Measurements from ENCODE around the gene BTBD8.

BTBD8 gene

DNA sequence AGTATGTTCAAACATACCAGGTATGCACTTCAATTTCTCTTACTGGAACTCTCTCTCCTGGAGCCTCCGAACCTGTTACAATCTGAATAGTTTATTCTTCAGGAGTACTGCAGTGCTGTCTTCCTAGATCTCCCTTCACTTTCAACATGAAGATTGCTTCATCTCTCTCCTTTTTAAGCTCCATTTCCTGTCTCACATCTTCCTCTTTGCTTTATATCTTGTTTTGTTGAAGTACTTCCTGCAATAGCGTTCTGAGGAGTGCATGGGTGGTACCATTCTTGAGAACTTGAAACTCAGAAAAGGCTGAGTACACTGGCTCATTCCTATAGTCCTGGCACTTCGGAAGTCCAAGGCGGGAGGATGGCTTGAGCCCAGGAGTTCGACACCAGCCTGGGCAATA, 121.8 kb downstream of the BTBD8 start:
- DNase-seq: no peak

GRCh38 chr1:92203105-92203504, 123.0 kb downstream of the BTBD8 start:
- no peak for DNase-seq

DNA sequence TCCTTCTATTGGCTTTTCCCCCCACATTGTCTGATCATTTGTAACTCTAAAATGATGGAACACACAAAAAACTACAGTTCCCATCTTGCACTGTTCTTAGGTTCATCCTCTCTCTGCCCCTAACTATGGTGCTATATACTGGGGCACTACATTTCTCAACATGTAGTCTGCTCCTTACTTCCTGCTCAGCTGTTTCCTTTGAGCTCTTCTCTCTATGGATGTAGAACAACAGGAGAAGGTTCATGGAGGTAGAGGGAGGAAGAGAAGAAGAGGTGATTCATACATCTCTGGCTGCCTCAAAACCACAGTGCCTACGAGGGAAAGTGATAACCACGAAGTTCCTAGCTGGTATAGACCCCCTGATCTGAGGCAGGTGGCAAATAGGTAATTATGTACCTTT, 130.6 kb downstream of the BTBD8 start:
- no peak for DNase-seq

- no peak for DNase-seq
Observed at GRCh38 chr1:92211166-92211565, 131.0 kb downstream of the BTBD8 start.

DNA sequence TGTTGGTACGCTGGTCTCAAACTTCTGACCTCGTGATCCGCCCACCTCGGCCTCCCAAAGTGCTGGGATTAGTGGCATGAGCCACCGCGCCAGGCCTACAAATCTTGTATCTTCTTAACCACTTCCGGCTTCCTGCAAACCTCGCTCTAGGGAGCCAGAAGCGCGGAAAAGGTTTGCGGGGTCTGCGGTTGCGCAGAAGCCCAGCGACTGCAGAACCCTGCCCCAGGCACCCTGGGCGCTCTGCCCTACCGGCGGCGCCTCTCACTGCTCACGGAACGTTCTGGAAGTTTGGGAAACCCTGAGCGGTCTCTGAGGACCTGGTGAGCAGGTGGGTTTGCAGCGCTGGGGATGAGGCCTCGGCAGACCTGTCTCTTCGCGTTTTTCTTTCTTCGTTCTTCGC, 137.6 kb downstream of the BTBD8 start, which contains the start of gene C1orf146:
TSS of gene C1orf146 (plus strand) at position 195 of the 400 bp plus-strand sequence. CDS start 13,506 bp downstream, outside the sequence.
- DNase-seq: no peak

- DNase-seq: no peak
Observed at GRCh38 chr1:92218559-92218958, 138.4 kb downstream of the BTBD8 start.

- DNase-seq: no peak
Observed at GRCh38 chr1:92219028-92219427, 138.9 kb downstream of the BTBD8 start.

GRCh38 chr1:92228401-92228800, 148.3 kb downstream of the BTBD8 start:
- no peak for DNase-seq

GRCh38 chr1:92230736-92231135, 150.6 kb downstream of the BTBD8 start:
- DNase-seq: no peak
